ENCODE measurements around the gene RASSF8.

DNA sequence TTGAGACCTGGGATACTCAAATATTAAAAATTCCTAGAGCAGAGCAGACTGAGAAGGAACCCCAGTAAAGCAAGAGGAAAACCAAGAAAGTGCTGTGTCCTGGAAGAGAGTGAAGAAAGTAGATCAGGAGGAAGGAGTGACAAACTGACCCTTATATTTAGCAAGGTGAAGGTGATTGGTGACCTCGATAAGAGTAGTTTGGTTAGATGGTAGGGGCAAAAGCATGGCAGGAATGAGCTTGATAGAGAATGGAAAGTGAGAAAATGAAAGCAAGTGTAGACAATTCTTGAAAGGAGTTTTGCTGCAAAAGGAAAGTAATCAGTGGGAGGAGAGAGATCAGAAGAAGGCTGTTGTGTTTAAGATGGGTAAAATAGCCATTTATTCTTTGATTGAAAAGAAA is 51.1 kb downstream of the RASSF8 start:
- TF ChIP-seq, protein P1, sequence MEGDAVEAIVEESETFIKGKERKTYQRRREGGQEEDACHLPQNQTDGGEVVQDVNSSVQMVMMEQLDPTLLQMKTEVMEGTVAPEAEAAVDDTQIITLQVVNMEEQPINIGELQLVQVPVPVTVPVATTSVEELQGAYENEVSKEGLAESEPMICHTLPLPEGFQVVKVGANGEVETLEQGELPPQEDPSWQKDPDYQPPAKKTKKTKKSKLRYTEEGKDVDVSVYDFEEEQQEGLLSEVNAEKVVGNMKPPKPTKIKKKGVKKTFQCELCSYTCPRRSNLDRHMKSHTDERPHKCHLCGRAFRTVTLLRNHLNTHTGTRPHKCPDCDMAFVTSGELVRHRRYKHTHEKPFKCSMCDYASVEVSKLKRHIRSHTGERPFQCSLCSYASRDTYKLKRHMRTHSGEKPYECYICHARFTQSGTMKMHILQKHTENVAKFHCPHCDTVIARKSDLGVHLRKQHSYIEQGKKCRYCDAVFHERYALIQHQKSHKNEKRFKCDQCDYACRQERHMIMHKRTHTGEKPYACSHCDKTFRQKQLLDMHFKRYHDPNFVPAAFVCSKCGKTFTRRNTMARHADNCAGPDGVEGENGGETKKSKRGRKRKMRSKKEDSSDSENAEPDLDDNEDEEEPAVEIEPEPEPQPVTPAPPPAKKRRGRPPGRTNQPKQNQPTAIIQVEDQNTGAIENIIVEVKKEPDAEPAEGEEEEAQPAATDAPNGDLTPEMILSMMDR (IDR thresholded peaks at IDR 0.05), result no peak
- no peak for TF ChIP-seq POLR2A (IDR thresholded peaks at IDR 0.05)

Measured in esophagus squamous epithelium (tissue), 4 donors.